ENCODE measurements around the gene ZHX3.
A peak's percentile ranks its signal among the peaks of the same experiment; 100 is the strongest.

Gene ZHX3

GRCh38 chr20:41247523-41248367, 69.8 kb downstream of the ZHX3 start:
- no peaks in the 10 kb centered on the region for H3K9me3 ChIP-seq (ENCODE audit: insufficient read depth, low read depth, low read length)
- no peaks in the 10 kb centered on the region for H3F3A ChIP-seq (ENCODE audit: low read depth)
- TF ChIP-seq CTCF (conservative IDR thresholded peaks at IDR 0.05; ENCODE audit: low read length) (no peak), EZH2phosphoT487 (IDR thresholded peaks at IDR 0.05; ENCODE audit: borderline replicate concordance) (no peak)
- H3K36me3 ChIP-seq (ENCODE audit: insufficient read depth, low read length), result no peaks in the 10 kb centered on the region
- no peaks in the 10 kb centered on the region for H3K9me2 ChIP-seq (replicated peaks; ENCODE audit: low read depth, low read length)
- no peaks in the 10 kb centered on the region for H4K20me1 ChIP-seq (ENCODE audit: insufficient read depth, low read length, poor library complexity, severe bottlenecking)
- no peaks in the 10 kb centered on the region; the same call in 1 of the 2 replicates for H3K79me2 ChIP-seq (ENCODE audit: insufficient read depth, low read length)
- H2AFZ ChIP-seq (ENCODE audit: low read length), result no peak overlapping the region
- no peaks in the 10 kb centered on the region for H3K27me3 ChIP-seq (ENCODE audit: insufficient read depth, low read length, poor library complexity, severe bottlenecking)
- H3K4me2 ChIP-seq (ENCODE audit: low read depth, low read length, poor library complexity, severe bottlenecking), result no peak overlapping the region
- peaks cover 83% of the 10 kb centered on the region for H3K4me1 ChIP-seq (ENCODE audit: insufficient read depth, low read length, poor library complexity, severe bottlenecking)
- H3K4me3 ChIP-seq (ENCODE audit: low read length, poor library complexity, severe bottlenecking), result no peak overlapping the region
- H3K9ac ChIP-seq (ENCODE audit: low read depth, low read length, poor library complexity, severe bottlenecking), result peak overlapping the region; percentile 4

GRCh38 chr20:41245086-41245707, 72.3 kb downstream of the ZHX3 start:
- Histone ChIP-seq H3K4me2 (ENCODE audit: low read depth, low read length, poor library complexity, severe bottlenecking) (peak overlapping the region; percentile 13), H3K9me3 (ENCODE audit: insufficient read depth, low read depth, low read length) (no peaks in the 10 kb centered on the region), H3K9ac (ENCODE audit: low read depth, low read length, poor library complexity, severe bottlenecking) (peak overlapping the region; percentile 17), H4K20me1 (ENCODE audit: insufficient read depth, low read length, poor library complexity, severe bottlenecking) (no peaks in the 10 kb centered on the region), H3K4me1 (ENCODE audit: insufficient read depth, low read length, poor library complexity, severe bottlenecking) (peaks cover 74% of the 10 kb centered on the region), H3K4me3 (ENCODE audit: low read length, poor library complexity, severe bottlenecking) (no peak overlapping the region), H3K27me3 (ENCODE audit: insufficient read depth, low read length, poor library complexity, severe bottlenecking) (no peaks in the 10 kb centered on the region), H3K36me3 (ENCODE audit: insufficient read depth, low read length) (no peaks in the 10 kb centered on the region), H2AFZ (ENCODE audit: low read length) (no peak overlapping the region), H3F3A (ENCODE audit: low read depth) (no peaks in the 10 kb centered on the region), H3K79me2 (ENCODE audit: insufficient read depth, low read length) (no peaks in the 10 kb centered on the region), H3K9me2 (replicated peaks; ENCODE audit: low read depth, low read length) (no peaks in the 10 kb centered on the region)
- TF ChIP-seq CTCF (conservative IDR thresholded peaks at IDR 0.05; ENCODE audit: low read length) (no peak), EZH2phosphoT487 (IDR thresholded peaks at IDR 0.05; ENCODE audit: borderline replicate concordance) (no peak)

- Histone ChIP-seq H3K9ac (ENCODE audit: low read depth, low read length, poor library complexity, severe bottlenecking) (no peak overlapping the region), H3K4me1 (ENCODE audit: insufficient read depth, low read length, poor library complexity, severe bottlenecking) (peaks cover 52% of the 10 kb centered on the region), H3K79me2 (ENCODE audit: insufficient read depth, low read length) (no peaks in the 10 kb centered on the region), H4K20me1 (ENCODE audit: insufficient read depth, low read length, poor library complexity, severe bottlenecking) (no peaks in the 10 kb centered on the region), H2AFZ (ENCODE audit: low read length) (no peak overlapping the region), H3F3A (ENCODE audit: low read depth) (no peaks in the 10 kb centered on the region; the same call in 1 of the 2 replicates), H3K4me3 (ENCODE audit: low read length, poor library complexity, severe bottlenecking) (peak overlapping the region; percentile 13), H3K9me3 (ENCODE audit: insufficient read depth, low read depth, low read length) (no peaks in the 10 kb centered on the region), H3K36me3 (ENCODE audit: insufficient read depth, low read length) (no peaks in the 10 kb centered on the region), H3K4me2 (ENCODE audit: low read depth, low read length, poor library complexity, severe bottlenecking) (peak overlapping the region; percentile 42), H3K9me2 (replicated peaks; ENCODE audit: low read depth, low read length) (no peaks in the 10 kb centered on the region), H3K27me3 (ENCODE audit: insufficient read depth, low read length, poor library complexity, severe bottlenecking) (no peaks in the 10 kb centered on the region)
- TF ChIP-seq EZH2phosphoT487 (IDR thresholded peaks at IDR 0.05; ENCODE audit: borderline replicate concordance) (no peak), CTCF (conservative IDR thresholded peaks at IDR 0.05; ENCODE audit: low read length) (no peak)
Measured at GRCh38 chr20:41242807-41243206, 74.7 kb downstream of the ZHX3 start.
